ENCODE measurements around the gene NEK11.
"Not testable (repeated sequence)": the region's sequence is repeated elsewhere in the genome, so short reads cannot be mapped to it uniquely, and the experiment has no call there.

- TF ChIP-seq CTCF (IDR thresholded peaks at IDR 0.05; ENCODE audit: borderline replicate concordance, extremely low read depth, low read length, poor library complexity, severe bottlenecking); EZH2 (IDR thresholded peaks at IDR 0.05; ENCODE audit: borderline replicate concordance, low read depth, low read length, severe bottlenecking): not testable (repeated sequence)
These were observed 15.8 kb downstream of the NEK11 start for GRCh38 chr3:131042271-131042985.

Measured in DND-41 (cell line).